GM18858 (cell line): ENCODE results near the gene HOXC10.

Source experiments
- ATAC-seq: cut with Tn5 transposase; IDR thresholded peaks from one replicate; pipeline ENCODE4 v1.9.1; 2021; ENCODE audit not compliant: unreplicated experiment

The HOXC10 gene

DNA sequence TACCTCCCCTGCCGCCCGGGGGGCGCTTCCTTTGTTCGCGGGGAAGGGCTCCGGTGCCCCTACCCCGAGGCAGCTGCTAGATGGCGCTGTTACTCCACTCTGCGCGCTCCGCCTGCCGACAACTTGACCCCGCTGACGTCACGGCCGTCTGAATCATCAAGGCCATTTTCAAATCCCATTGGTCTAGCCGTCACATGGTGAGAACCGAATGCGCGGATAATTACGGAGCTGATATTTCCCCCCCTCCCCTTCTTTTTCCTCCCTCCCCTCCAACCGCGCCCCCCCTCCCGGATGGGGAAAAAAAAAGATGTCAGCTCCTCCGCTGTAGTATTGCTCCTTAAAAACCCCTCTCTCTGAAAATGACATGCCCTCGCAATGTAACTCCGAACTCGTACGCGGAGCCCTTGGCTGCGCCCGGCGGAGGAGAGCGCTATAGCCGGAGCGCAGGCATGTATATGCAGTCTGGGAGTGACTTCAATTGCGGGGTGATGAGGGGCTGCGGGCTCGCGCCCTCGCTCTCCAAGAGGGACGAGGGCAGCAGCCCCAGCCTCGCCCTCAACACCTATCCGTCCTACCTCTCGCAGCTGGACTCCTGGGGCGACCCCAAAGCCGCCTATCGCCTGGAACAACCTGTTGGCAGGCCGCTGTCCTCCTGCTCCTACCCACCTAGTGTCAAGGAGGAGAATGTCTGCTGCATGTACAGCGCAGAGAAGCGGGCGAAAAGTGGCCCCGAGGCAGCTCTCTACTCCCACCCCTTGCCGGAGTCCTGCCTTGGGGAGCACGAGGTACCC lies at the start of gene HOXC10:
Gene HOXC10, plus strand, starts transcription at position 246 of the 791 bp plus-strand sequence. Its CDS starts 114 bp downstream, at position 360.
- no peak for ATAC-seq

GRCh38 chr12:53935383-53936341 lies 49.3 kb upstream of the HOXC10 start:
- no peak for ATAC-seq

DNA sequence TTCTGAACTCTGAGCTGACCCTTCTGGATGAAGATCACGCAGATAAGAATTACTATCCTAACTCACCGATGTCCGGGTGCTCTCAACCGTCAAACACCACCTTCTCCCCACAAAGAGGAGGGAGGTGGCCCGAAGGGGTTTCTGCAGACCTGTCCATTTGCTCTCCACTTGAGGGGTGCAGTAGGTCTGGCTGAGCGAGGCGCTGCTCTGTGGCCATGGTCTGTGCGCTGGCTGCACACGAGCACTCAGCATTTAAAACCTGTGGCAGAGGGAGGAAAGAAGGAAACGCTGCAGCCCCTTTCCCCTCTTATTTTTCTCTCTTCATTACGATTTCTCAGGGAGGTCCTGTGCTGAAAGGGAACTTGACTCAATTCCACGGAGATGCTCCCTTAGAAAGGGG lies 47.8 kb upstream of the HOXC10 start:
- no peak for ATAC-seq

- no peak for ATAC-seq
Observed at GRCh38 chr12:53937596-53938325, 47.2 kb upstream of the HOXC10 start.

DNA sequence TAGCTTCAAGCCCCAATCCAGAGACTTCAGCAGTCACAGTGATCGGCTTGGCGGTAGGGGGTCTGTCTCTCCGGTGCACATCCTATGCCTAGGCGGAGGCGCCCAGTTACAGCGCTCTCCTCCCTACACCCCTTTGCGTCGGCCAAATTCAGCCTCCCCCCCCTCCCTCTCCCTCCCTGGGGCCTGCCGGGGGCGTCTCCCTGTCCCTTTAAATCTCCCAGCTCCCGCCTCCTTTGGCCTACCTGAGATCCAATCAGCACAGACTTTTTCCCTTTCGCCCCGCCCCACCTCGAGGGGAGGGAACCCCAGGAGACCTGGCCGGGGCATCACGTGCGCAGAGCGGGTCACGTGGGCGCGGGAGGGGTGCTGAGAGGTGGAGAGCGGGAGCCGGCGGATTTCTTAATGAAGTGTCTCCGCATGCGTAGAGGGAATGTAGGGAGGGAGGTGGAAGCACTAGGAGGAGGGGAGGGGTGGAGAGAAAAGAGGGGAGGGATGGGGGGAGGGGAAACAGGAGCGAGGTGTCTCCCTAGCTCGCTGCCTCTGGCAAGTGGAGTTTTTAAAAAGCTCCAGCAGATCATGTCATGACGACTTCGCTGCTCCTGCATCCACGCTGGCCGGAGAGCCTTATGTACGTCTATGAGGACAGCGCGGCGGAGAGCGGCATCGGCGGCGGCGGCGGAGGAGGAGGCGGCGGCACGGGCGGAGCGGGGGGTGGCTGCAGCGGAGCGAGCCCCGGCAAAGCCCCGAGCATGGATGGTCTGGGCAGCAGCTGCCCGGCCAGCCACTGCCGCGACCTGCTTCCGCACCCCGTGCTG lies 46.4 kb upstream of the HOXC10 start, which contains the start of gene HOXC13:
Gene HOXC13, plus strand, starts transcription at position 506 of the 815 bp plus-strand sequence. Its CDS starts 76 bp downstream, at position 582.
- ATAC-seq = no peak

- ATAC-seq = no peak
Observed at GRCh38 chr12:53939141-53940108, 45.5 kb upstream of the HOXC10 start.

GRCh38 chr12:53940443-53941014 lies 44.4 kb upstream of the HOXC10 start:
- ATAC-seq = no peak

DNA sequence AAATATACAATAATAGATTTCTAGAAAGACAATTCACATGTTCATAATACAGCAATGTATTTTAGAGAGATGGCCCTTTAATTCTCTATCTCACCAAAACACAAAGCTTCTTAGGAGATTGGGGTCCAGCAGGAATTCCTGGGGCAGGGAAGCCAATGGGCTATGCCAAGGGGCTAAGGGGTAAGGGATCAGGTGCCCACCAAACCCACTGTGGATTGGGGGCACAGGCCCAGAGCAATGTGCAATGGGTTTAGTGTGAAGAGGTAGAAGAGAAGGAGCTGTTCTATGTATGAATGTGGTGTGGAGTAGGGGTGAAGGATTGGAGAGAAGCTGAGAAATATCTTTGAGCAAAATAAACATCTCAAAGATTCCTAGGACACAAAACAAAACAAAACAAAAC lies 43.8 kb upstream of the HOXC10 start:
- ATAC-seq = no peak

DNA sequence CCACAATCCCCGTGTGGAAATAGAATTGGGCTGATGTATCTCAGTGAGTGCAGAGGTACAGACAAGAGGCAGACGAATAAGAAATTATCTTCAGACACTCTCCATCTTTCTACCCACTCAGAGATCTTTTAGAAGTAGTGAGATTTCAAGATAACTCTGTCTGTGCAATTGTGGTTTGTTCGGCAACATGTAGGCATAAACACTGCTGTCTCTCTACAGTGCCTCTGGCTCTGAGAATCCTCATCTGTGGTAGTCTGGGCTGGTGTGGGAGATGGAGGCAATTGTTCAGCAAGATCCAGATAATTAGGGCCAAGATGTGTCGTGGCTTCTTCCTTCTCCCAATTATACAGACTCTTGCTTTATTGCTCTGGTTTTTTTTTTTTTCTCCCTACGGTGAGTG lies 43.2 kb upstream of the HOXC10 start:
- no peak for ATAC-seq

- ATAC-seq = no peak
Observed at GRCh38 chr12:53942467-53942997, 42.4 kb upstream of the HOXC10 start.

DNA sequence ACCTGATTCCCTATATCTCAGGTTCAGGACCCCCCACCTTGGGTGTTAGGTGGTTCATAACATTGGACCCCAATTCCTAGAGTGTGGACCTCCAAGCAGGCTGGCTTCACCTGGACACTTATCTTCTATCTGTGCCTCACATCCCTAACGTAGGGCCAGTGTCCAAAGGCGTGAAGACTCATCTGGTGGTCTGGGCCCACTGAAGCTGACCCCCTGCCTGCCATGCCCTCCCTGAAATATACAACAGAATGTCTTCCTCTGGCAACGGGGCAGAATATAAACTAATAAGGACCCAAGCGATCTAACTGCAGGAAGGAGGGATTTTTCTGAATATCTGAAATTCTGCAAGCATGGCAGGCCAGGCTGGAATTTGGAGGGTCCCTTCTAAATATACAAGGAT lies 40.7 kb upstream of the HOXC10 start:
- no peak for ATAC-seq

DNA sequence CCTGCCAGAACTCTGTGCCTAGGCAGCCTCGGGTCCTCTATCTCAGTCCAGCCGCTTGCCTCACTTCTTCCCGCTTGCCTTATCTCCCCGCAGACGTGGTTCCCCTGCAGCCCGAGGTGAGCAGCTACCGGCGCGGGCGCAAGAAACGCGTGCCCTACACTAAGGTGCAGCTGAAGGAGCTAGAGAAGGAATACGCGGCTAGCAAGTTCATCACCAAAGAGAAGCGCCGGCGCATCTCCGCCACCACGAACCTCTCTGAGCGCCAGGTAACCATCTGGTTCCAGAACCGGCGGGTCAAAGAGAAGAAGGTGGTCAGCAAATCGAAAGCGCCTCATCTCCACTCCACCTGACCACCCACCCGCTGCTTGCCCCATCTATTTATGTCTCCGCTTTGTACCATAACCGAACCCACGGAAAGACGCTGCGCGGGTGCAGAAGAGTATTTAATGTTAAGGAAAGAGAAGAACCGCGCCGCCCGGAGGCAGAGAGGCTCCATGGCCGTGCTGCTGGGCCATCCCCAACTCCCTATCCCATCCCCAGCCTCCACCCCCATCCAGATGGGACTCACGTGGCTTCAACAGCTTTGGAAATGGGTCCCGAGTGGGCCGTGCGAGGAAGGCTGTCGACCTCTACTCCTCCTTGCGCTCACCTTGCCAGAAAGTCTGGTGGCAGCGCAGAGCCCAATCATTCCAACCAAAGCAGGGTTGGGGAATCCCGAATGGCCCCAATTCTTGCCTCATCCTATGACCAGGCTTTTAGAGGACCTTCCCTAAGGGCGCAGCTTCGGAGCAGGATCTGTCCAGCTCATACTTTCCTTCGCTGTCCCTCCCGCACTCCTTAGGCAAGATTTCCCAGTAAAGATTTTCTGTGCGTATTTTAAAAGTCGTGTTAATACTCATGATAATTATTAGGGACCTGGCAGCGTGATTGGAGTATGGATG lies 39.8 kb upstream of the HOXC10 start:
- ATAC-seq = no peak

DNA sequence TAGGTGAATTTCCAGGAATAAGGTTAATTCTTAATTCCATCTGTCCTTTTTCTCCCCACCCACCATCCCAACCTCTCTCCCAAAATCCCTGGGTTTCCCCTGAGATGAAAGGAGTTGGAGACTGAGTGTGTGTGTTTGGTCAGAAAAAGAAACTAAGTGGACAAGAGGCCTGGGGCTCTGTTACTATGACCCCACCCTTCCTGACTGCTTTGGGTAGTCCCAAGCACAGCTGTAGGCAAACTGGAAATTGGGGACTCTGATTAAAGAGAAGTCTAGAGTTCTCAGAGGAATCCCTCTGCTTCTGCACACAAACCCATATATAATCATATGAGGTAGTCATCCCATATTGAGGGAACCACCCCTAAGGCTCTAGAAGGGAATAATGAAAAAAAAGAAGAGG lies 37.2 kb upstream of the HOXC10 start:
- no peak for ATAC-seq

GRCh38 chr12:53948650-53949593 lies 36.0 kb upstream of the HOXC10 start:
- ATAC-seq = no peak

GRCh38 chr12:53949631-53950436 lies 35.1 kb upstream of the HOXC10 start:
- ATAC-seq = no peak

- ATAC-seq = no peak
Observed at GRCh38 chr12:53950437-53950773, 34.5 kb upstream of the HOXC10 start.
